Raji (cell line): Measurements from ENCODE around the gene UNC5CL.

Experiments
- POLR2A ChIP-seq: IDR thresholded peaks from 2 replicates; pipeline ENCODE4 v1.6.1; 2011; ENCODE audit warnings: low read depth, low read length, control low read depth; ENCODE audit not compliant: insufficient read depth

UNC5CL gene

GRCh38 chr6:40999569-40999968 is 39.5 kb downstream of the UNC5CL start:
- TF ChIP-seq POLR2A = no peak

- TF ChIP-seq POLR2A = no peak
Observed at GRCh38 chr6:40998661-40999060, 40.4 kb downstream of the UNC5CL start.

GRCh38 chr6:40997234-40997957 is 41.6 kb downstream of the UNC5CL start:
- TF ChIP-seq POLR2A = no peak

- no peak for TF ChIP-seq POLR2A
Observed at GRCh38 chr6:40996591-40997233, 42.3 kb downstream of the UNC5CL start.

- TF ChIP-seq POLR2A = no peak
Observed at GRCh38 chr6:40992746-40993145, 46.3 kb downstream of the UNC5CL start.

GRCh38 chr6:40990301-40990700 is 48.7 kb downstream of the UNC5CL start:
- no peak for TF ChIP-seq POLR2A

- TF ChIP-seq POLR2A = no peak
Observed at GRCh38 chr6:40989204-40990169, 49.5 kb downstream of the UNC5CL start.

GRCh38 chr6:40988634-40989033 is 50.4 kb downstream of the UNC5CL start:
- TF ChIP-seq POLR2A = no peak

GRCh38 chr6:40986921-40987819 is 51.9 kb downstream of the UNC5CL start:
- TF ChIP-seq POLR2A = no peak

- TF ChIP-seq POLR2A = no peak
Observed at GRCh38 chr6:40986364-40986763, 52.7 kb downstream of the UNC5CL start.

GRCh38 chr6:40983752-40984151 is 55.3 kb downstream of the UNC5CL start:
- TF ChIP-seq POLR2A = no peak

GRCh38 chr6:40982917-40983316 is 56.1 kb downstream of the UNC5CL start:
- TF ChIP-seq POLR2A = no peak

- no peak for TF ChIP-seq POLR2A
Observed at GRCh38 chr6:40978687-40979289, 60.2 kb downstream of the UNC5CL start.

- TF ChIP-seq POLR2A = no peak
Observed at GRCh38 chr6:40977695-40978094, 61.3 kb downstream of the UNC5CL start.

- TF ChIP-seq POLR2A = no peak
Observed at GRCh38 chr6:40977085-40977484, 61.9 kb downstream of the UNC5CL start.
